ENCODE data around the gene SSU72. TPM values are rescaled to one million over a fixed set of nuclear protein-coding genes. Genes with fewer than 3 reads are reported as not detected.

SSU72 gene
- polyA plus RNA-seq, 1 donor (not counting 4 experiments of a cell fraction or from before 2014, with no cell fraction given): 79.7 TPM

GRCh38 chr1:1614954-1615255 lies 40.2 kb upstream of the SSU72 start:
- peaks cover 0 to 3% of the 10 kb centered on the region in 2 experiments for H3K36me3 ChIP-seq (ENCODE audit: control insufficient read depth in 2 of 2, extremely low read depth in 1 of 2, insufficient read depth in 2 of 2, low read length in 2 of 2)
- H3K79me2 ChIP-seq (ENCODE audit: control insufficient read depth, insufficient read depth, low read length): peaks cover 13% of the 10 kb centered on the region
- H3K4me2 ChIP-seq (ENCODE audit: control insufficient read depth, extremely low read depth, insufficient read depth, low read depth, low read length): peak overlapping the region; percentile 76
- no peaks in the 10 kb centered on the region for H3K27me3 ChIP-seq (ENCODE audit: control insufficient read depth, extremely low read depth, insufficient read depth, low read length)
- TF ChIP-seq, protein P1, sequence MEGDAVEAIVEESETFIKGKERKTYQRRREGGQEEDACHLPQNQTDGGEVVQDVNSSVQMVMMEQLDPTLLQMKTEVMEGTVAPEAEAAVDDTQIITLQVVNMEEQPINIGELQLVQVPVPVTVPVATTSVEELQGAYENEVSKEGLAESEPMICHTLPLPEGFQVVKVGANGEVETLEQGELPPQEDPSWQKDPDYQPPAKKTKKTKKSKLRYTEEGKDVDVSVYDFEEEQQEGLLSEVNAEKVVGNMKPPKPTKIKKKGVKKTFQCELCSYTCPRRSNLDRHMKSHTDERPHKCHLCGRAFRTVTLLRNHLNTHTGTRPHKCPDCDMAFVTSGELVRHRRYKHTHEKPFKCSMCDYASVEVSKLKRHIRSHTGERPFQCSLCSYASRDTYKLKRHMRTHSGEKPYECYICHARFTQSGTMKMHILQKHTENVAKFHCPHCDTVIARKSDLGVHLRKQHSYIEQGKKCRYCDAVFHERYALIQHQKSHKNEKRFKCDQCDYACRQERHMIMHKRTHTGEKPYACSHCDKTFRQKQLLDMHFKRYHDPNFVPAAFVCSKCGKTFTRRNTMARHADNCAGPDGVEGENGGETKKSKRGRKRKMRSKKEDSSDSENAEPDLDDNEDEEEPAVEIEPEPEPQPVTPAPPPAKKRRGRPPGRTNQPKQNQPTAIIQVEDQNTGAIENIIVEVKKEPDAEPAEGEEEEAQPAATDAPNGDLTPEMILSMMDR (optimal IDR thresholded peaks at IDR 0.05 in 1 of 3, IDR thresholded peaks at IDR 0.05 in 1 of 3, conservative IDR thresholded peaks at IDR 0.05 in 1 of 3; ENCODE audit: extremely low read depth in 1 of 3, insufficient read depth in 2 of 3, low read length in 3 of 3): no peak
- TF ChIP-seq EZH2 (IDR thresholded peaks at IDR 0.05; ENCODE audit: low read length): no peak
- FAIRE-seq (no peak), DNase-seq (ENCODE audit: low read depth, low spot score) (no peak)
- peak overlapping the region; percentile 96 for H3K27ac ChIP-seq (ENCODE audit: control insufficient read depth, insufficient read depth, low read length)
- no peaks in the 10 kb centered on the region for H3K9me1 ChIP-seq (ENCODE audit: control insufficient read depth, extremely low read depth, insufficient read depth, low read length)
- H4K20me1 ChIP-seq (ENCODE audit: control insufficient read depth, extremely low read depth, insufficient read depth, low read length): no peaks in the 10 kb centered on the region
- peak overlapping the region; percentile 96 for H3K9ac ChIP-seq (ENCODE audit: control insufficient read depth, extremely low read depth, insufficient read depth, low read length)
- dilution Hi-C loops (cut with MboI; ENCODE audit: extremely low pct_ligation_motif_present, low sequenced_read_pairs): no loop called here
- peak overlapping the region; percentile 36 for H2AFZ ChIP-seq (ENCODE audit: control insufficient read depth, low read length)
- H3K4me3 ChIP-seq (ENCODE audit: control insufficient read depth in 2 of 3, extremely low read depth in 1 of 3, insufficient read depth in 2 of 3, low read depth in 1 of 3, low read length in 3 of 3): peak overlapping the region; percentile 87 to 96 (median 90)
- no peaks in the 10 kb centered on the region for H3K9me3 ChIP-seq (ENCODE audit: control insufficient read depth, low read depth, low read length)
- peaks cover 18% of the 10 kb centered on the region for H3K4me1 ChIP-seq (ENCODE audit: control insufficient read depth, extremely low read depth, insufficient read depth, low read length)

- peaks cover 0 to 3% of the 10 kb centered on the region in 2 experiments for H3K36me3 ChIP-seq (ENCODE audit: control insufficient read depth in 2 of 2, extremely low read depth in 1 of 2, insufficient read depth in 2 of 2, low read length in 2 of 2)
- no peaks in the 10 kb centered on the region for H4K20me1 ChIP-seq (ENCODE audit: control insufficient read depth, extremely low read depth, insufficient read depth, low read length)
- DNase-seq (ENCODE audit: low read depth, low spot score) (no peak), FAIRE-seq (no peak)
- peak overlapping the region; percentile 87 to 96 (median 90) for H3K4me3 ChIP-seq (ENCODE audit: control insufficient read depth in 2 of 3, extremely low read depth in 1 of 3, insufficient read depth in 2 of 3, low read depth in 1 of 3, low read length in 3 of 3)
- H2AFZ ChIP-seq (ENCODE audit: control insufficient read depth, low read length): no peak overlapping the region
- TF ChIP-seq EZH2 (IDR thresholded peaks at IDR 0.05; ENCODE audit: low read length): no peak
- TF ChIP-seq, protein P1 (optimal IDR thresholded peaks at IDR 0.05 in 1 of 3, IDR thresholded peaks at IDR 0.05 in 1 of 3, conservative IDR thresholded peaks at IDR 0.05 in 1 of 3; ENCODE audit: extremely low read depth in 1 of 3, insufficient read depth in 2 of 3, low read length in 3 of 3): no peak
- H3K9me3 ChIP-seq (ENCODE audit: control insufficient read depth, low read depth, low read length): no peaks in the 10 kb centered on the region
- dilution Hi-C loops (cut with MboI; ENCODE audit: extremely low pct_ligation_motif_present, low sequenced_read_pairs): no loop called here
- peak overlapping the region; percentile 96 for H3K27ac ChIP-seq (ENCODE audit: control insufficient read depth, insufficient read depth, low read length)
- H3K27me3 ChIP-seq (ENCODE audit: control insufficient read depth, extremely low read depth, insufficient read depth, low read length): no peaks in the 10 kb centered on the region
- peak overlapping the region; percentile 96 for H3K9ac ChIP-seq (ENCODE audit: control insufficient read depth, extremely low read depth, insufficient read depth, low read length)
- H3K79me2 ChIP-seq (ENCODE audit: control insufficient read depth, insufficient read depth, low read length): peaks cover 13% of the 10 kb centered on the region
- peak overlapping the region; percentile 76 for H3K4me2 ChIP-seq (ENCODE audit: control insufficient read depth, extremely low read depth, insufficient read depth, low read depth, low read length)
- peaks cover 18% of the 10 kb centered on the region for H3K4me1 ChIP-seq (ENCODE audit: control insufficient read depth, extremely low read depth, insufficient read depth, low read length)
- no peaks in the 10 kb centered on the region for H3K9me1 ChIP-seq (ENCODE audit: control insufficient read depth, extremely low read depth, insufficient read depth, low read length)
Observed at GRCh38 chr1:1614204-1614953, 39.7 kb upstream of the SSU72 start.

Data from keratinocyte (primary cell).